ENCODE data around the gene BBOX1. TPM values are rescaled to one million over a fixed set of nuclear protein-coding genes. Genes with fewer than 3 reads are reported as not detected.

The BBOX1 gene
- total and polyA plus RNA-seq, 2 of the 8 experiments (the other 6 are each of a cell fraction or from before 2014, with no cell fraction given) = not detected

GRCh38 chr11:27120211-27120610 is 79.6 kb downstream of the BBOX1 start (continued):
- TF ChIP-seq CHD7 (IDR thresholded peaks at IDR 0.05; ENCODE audit: insufficient replicate concordance, low read length) (no peak), RAD21 (IDR thresholded peaks at IDR 0.05 in 1 of 2, conservative IDR thresholded peaks at IDR 0.05 in 1 of 2; ENCODE audit: low read depth in 2 of 2, low read length in 2 of 2) (no peak), POLR2A (IDR thresholded peaks at IDR 0.05; ENCODE audit: control extremely low read depth in 1 of 2, low read depth in 2 of 2, low read length in 2 of 2) (no peak), SIN3A (conservative IDR thresholded peaks at IDR 0.05 in 1 of 2, IDR thresholded peaks at IDR 0.05 in 1 of 2; ENCODE audit: low read depth in 1 of 2, low read length in 2 of 2) (no peak), BRCA1 (IDR thresholded peaks at IDR 0.05; ENCODE audit: low read depth, low read length) (no peak), HDAC6 (IDR thresholded peaks at IDR 0.05; ENCODE audit: low read depth, low read length) (no peak), EGR1 (IDR thresholded peaks at IDR 0.05; ENCODE audit: borderline replicate concordance, low read depth, low read length) (no peak), SP2 (IDR thresholded peaks at IDR 0.05; ENCODE audit: low read length) (no peak), ASH2L (IDR thresholded peaks at IDR 0.05; ENCODE audit: low read length) (no peak), HDAC2 (IDR thresholded peaks at IDR 0.05; ENCODE audit: borderline replicate concordance in 1 of 2, low read depth in 2 of 2, low read length in 2 of 2) (no peak), RNF2 (IDR thresholded peaks at IDR 0.05; ENCODE audit: borderline replicate concordance, low read depth, low read length, missing control alignments, poor library complexity, severe bottlenecking) (no peak)

Measured in H1 (cell line).